IMR-90 (cell line): ENCODE data around the gene NOL6.

Experiments
- CEBPB ChIP-seq: IDR thresholded peaks from 2 replicates; pipeline ENCODE4 v1.6.1; 2012; ENCODE audit warnings: low read depth, low read length, improper control_type of control experiment
- CHD1 ChIP-seq: IDR thresholded peaks from 2 replicates; pipeline ENCODE4 v1.6.1; 2012; ENCODE audit warnings: low read depth, low read length, improper control_type of control experiment
- FOS ChIP-seq: fragments of 150-350 bp; IDR thresholded peaks from 2 replicates; pipeline ENCODE4 v1.6.1; 2016; ENCODE audit warnings: low read depth, low read length
- MAFK ChIP-seq: IDR thresholded peaks from 2 replicates; pipeline ENCODE4 v1.6.1; 2012; ENCODE audit warnings: low read depth, low read length, improper control_type of control experiment
- MAZ ChIP-seq: IDR thresholded peaks from 2 replicates; pipeline ENCODE4 v1.6.1; 2012; ENCODE audit warnings: low read depth, mild to moderate bottlenecking, low read length, improper control_type of control experiment, moderate library complexity, borderline replicate concordance
- NFE2L2 ChIP-seq: fragments of 150-350 bp; IDR thresholded peaks from 2 replicates; pipeline ENCODE4 v1.6.1; 2016; ENCODE audit warnings: low read depth, mild to moderate bottlenecking, low read length
- POLR2A ChIP-seq: IDR thresholded peaks from 2 replicates; pipeline ENCODE4 v1.6.1; 2012; ENCODE audit warnings: mild to moderate bottlenecking, low read depth, low read length
- RAD21 ChIP-seq: IDR thresholded peaks from 2 replicates; pipeline ENCODE4 v1.6.1; 2012; ENCODE audit warnings: low read length, improper control_type of control experiment
- RCOR1 ChIP-seq: IDR thresholded peaks from 2 replicates; pipeline ENCODE4 v1.6.1; 2012; ENCODE audit warnings: mild to moderate bottlenecking, low read length, improper control_type of control experiment; ENCODE audit not compliant: insufficient replicate concordance
- RFX5 ChIP-seq: IDR thresholded peaks from 2 replicates; pipeline ENCODE4 v1.8.0; 2012; ENCODE audit warnings: low read depth, mild to moderate bottlenecking, low read length, moderate library complexity
- SMC3 ChIP-seq: fragments of 150-350 bp; IDR thresholded peaks from 2 replicates; pipeline ENCODE4 v1.6.1; 2016; ENCODE audit warnings: low read depth, mild to moderate bottlenecking, antibody characterized with exemption, low read length, moderate library complexity
- USF2 ChIP-seq: fragments of 150-350 bp; IDR thresholded peaks from 2 replicates; pipeline ENCODE4 v1.6.1; 2017; ENCODE audit warnings: mild to moderate bottlenecking, antibody characterized with exemption, low read length, low read depth
- TF ChIP-seq, protein P1 (sequence below): conservative IDR thresholded peaks from 2 replicates; pipeline ENCODE4 v1.5.1; 2012; ENCODE audit warnings: mild to moderate bottlenecking, low read depth, low read length, improper control_type of control experiment
- TF ChIP-seq, protein P2 (sequence below): fragments of 150-350 bp; IDR thresholded peaks from 2 replicates; pipeline ENCODE4 v1.6.1; 2016; ENCODE audit warnings: low read depth, mild to moderate bottlenecking, low read length, moderate library complexity, borderline replicate concordance

DNA sequence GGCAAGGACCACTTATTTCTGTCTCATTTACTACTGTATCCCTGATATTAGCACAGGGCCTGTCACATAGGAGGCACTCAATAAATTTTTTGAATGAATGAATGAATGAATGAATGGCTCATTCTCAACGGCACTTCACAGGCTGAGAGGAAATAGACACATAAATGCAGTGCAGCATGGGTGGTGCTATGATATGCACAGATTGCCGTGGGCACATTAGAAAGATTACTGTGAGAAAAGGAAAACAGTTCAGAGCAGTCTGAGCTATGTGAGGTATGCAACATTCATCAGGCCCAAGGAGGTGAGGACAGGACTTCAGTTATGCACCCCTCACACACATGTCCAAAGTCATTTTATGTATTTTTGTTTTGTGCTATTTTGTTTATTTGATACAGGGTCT is 6.4 kb upstream of the NOL6 start:
- TF ChIP-seq RFX5 (no peak), POLR2A (no peak), SMC3 (no peak), RAD21 (no peak), CEBPB (no peak), MAZ (no peak), FOS (no peak), RCOR1 (no peak), NFE2L2 (no peak), MAFK (no peak), USF2 (no peak), CHD1 (no peak)
- TF ChIP-seq, protein P1, sequence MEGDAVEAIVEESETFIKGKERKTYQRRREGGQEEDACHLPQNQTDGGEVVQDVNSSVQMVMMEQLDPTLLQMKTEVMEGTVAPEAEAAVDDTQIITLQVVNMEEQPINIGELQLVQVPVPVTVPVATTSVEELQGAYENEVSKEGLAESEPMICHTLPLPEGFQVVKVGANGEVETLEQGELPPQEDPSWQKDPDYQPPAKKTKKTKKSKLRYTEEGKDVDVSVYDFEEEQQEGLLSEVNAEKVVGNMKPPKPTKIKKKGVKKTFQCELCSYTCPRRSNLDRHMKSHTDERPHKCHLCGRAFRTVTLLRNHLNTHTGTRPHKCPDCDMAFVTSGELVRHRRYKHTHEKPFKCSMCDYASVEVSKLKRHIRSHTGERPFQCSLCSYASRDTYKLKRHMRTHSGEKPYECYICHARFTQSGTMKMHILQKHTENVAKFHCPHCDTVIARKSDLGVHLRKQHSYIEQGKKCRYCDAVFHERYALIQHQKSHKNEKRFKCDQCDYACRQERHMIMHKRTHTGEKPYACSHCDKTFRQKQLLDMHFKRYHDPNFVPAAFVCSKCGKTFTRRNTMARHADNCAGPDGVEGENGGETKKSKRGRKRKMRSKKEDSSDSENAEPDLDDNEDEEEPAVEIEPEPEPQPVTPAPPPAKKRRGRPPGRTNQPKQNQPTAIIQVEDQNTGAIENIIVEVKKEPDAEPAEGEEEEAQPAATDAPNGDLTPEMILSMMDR: no peak
- TF ChIP-seq, protein P2, sequence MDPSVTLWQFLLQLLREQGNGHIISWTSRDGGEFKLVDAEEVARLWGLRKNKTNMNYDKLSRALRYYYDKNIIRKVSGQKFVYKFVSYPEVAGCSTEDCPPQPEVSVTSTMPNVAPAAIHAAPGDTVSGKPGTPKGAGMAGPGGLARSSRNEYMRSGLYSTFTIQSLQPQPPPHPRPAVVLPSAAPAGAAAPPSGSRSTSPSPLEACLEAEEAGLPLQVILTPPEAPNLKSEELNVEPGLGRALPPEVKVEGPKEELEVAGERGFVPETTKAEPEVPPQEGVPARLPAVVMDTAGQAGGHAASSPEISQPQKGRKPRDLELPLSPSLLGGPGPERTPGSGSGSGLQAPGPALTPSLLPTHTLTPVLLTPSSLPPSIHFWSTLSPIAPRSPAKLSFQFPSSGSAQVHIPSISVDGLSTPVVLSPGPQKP: no peak
